VCaP (cell line): Measurements from ENCODE around the gene FOXN3.

ENCODE experiments used
- H3K27ac ChIP-seq: fragments of 450-650 bp; 2 replicates; pipeline ENCODE4 v1.5.1; 2017
- CTCF ChIP-seq: fragments of 450-650 bp; conservative IDR thresholded peaks from 2 replicates; pipeline ENCODE4 v1.5.1; 2017; ENCODE audit warnings: mild to moderate bottlenecking, moderate library complexity

FOXN3 gene

GRCh38 chr14:89184952-89185351 is 232.1 kb downstream of the FOXN3 start:
- TF ChIP-seq CTCF: no peak
- H3K27ac ChIP-seq: peak overlapping the region; percentile 83

- H3K27ac ChIP-seq: no peak overlapping the region
- no peak for TF ChIP-seq CTCF
Observed at GRCh38 chr14:89182326-89182725, 234.7 kb downstream of the FOXN3 start.

DNA sequence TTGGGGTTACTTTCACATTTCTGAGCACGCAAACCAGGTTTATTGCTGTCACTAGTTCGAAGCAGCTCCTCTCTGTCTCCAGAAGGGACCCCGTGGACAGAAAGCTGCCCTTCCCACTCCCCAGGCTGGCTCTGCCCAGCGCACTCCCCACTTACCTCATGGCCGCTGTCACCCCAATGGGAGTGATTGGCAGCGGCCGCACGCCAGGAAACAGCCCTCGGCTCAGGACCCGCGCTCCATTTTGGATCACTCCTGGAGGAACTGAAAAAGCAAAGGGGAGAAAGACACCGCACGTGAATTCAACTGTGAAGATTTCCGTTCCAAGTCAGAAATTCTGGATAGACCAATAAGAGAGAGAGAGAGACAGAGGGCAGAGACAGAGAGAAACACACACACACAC is 236.5 kb downstream of the FOXN3 start:
- no peak overlapping the region for H3K27ac ChIP-seq
- no peak for TF ChIP-seq CTCF

- no peak overlapping the region for H3K27ac ChIP-seq
- TF ChIP-seq CTCF: no peak
Observed at GRCh38 chr14:89179891-89180404, 237.1 kb downstream of the FOXN3 start.

GRCh38 chr14:89178800-89179535 is 238.1 kb downstream of the FOXN3 start:
- no peak overlapping the region for H3K27ac ChIP-seq
- no peak for TF ChIP-seq CTCF

DNA sequence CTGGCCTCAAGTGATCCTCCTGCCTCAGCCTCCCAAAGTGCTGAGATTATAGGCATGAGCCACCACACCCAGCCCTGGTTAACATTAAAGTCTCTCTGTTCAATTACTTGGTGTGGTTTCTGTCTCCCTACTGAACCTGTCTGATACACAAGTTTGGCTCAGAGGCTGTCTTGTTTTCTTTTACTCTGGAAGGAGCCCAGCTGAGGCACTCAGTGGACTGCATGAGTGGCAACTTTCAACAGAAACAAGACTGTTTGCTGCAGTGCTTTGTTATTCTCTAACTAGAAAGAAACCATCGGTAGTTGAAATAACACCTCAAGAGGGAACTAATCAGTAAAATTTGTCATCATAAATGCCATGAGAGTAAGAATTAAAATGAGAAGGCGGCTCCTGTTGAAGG is 238.7 kb downstream of the FOXN3 start:
- no peak for TF ChIP-seq CTCF
- no peak overlapping the region for H3K27ac ChIP-seq

- peak overlapping the region; percentile 8; the same call in 1 of the 2 replicates for H3K27ac ChIP-seq
- no peak for TF ChIP-seq CTCF
Observed at GRCh38 chr14:89175881-89176799, 240.9 kb downstream of the FOXN3 start.
